Activated CD4-positive, alpha-beta T cell treated with anti-CD3 and anti-CD28 coated beads, Interleukin-2, amount 50 U/mL, for 24 hours (primary cell): ENCODE results near the gene VPS51.
A peak's percentile ranks its signal among the peaks of the same experiment; 100 is the strongest.
"Not testable (repeated sequence)": the region's sequence is repeated elsewhere in the genome, so short reads cannot be mapped to it uniquely, and the experiment has no call there.

Experiments
- DNase-seq, 2 donors: peaks; one replicate each; pipeline ENCODE4 v3.0.0-alpha.2; 2020; ENCODE audit warnings: low read depth in 1 of 2, low spot score in 1 of 2

Gene VPS51

GRCh38 chr11:65132988-65133700, 37.1 kb downstream of the VPS51 start:
- no peak for DNase-seq

- DNase-seq: no peak
Observed at GRCh38 chr11:65133724-65134123, 37.7 kb downstream of the VPS51 start.

GRCh38 chr11:65134240-65134951, 38.4 kb downstream of the VPS51 start, which contains the start of gene SYVN1:
TSS of gene SYVN1 (minus strand) at chr11:65134519. CDS start at chr11:65133601, 918 bp downstream.
- peak; percentile 90 for DNase-seq

GRCh38 chr11:65134952-65135632, 39.1 kb downstream of the VPS51 start:
- peak in 1 of 2 donors; percentile 85 for DNase-seq

- no peak for DNase-seq
Observed at GRCh38 chr11:65135633-65136145, 39.7 kb downstream of the VPS51 start.

- no peak for DNase-seq
Observed at GRCh38 chr11:65136515-65137096, 40.6 kb downstream of the VPS51 start.

GRCh38 chr11:65141896-65142494, 46.0 kb downstream of the VPS51 start:
- no peak for DNase-seq

- DNase-seq: no peak
Observed at GRCh38 chr11:65147352-65148075, 51.5 kb downstream of the VPS51 start.

GRCh38 chr11:65148657-65149056, 52.6 kb downstream of the VPS51 start:
- no peak for DNase-seq

GRCh38 chr11:65150131-65150508, 54.1 kb downstream of the VPS51 start:
- not testable (repeated sequence) for DNase-seq

- no peak for DNase-seq
Observed at GRCh38 chr11:65150509-65151299, 54.7 kb downstream of the VPS51 start.

GRCh38 chr11:65151331-65151899, 55.4 kb downstream of the VPS51 start:
- DNase-seq: no peak

- no peak for DNase-seq
Observed at GRCh38 chr11:65152122-65152521, 56.1 kb downstream of the VPS51 start.

GRCh38 chr11:65156256-65156655, 60.2 kb downstream of the VPS51 start:
- DNase-seq: no peak

- no peak for DNase-seq
Observed at GRCh38 chr11:65156926-65157325, 60.9 kb downstream of the VPS51 start.

GRCh38 chr11:65157336-65157735, 61.3 kb downstream of the VPS51 start:
- DNase-seq: no peak

GRCh38 chr11:65159012-65159411, 63.0 kb downstream of the VPS51 start:
- DNase-seq: no peak

- DNase-seq: no peak
Observed at GRCh38 chr11:65160643-65161042, 64.6 kb downstream of the VPS51 start.
